HL-60 (cell line): Measurements from ENCODE around the gene NCMAP.

Experiments
- CTCF ChIP-seq: IDR thresholded peaks from one replicate; pipeline ENCODE4 v1.5.1; 2011; ENCODE audit warnings: low read length, control low read depth, inconsistent platforms; ENCODE audit not compliant: insufficient read depth
- GABPA ChIP-seq: IDR thresholded peaks from 2 replicates; pipeline ENCODE4 v1.6.1; 2012; ENCODE audit warnings: low read depth
- POLR2AphosphoS5 ChIP-seq: IDR thresholded peaks from 2 replicates; pipeline ENCODE4 v1.6.1; 2012; ENCODE audit warnings: low read depth
- REST ChIP-seq: IDR thresholded peaks from 2 replicates; pipeline ENCODE4 v1.6.1; 2012; ENCODE audit warnings: low read depth; ENCODE audit not compliant: insufficient replicate concordance

GRCh38 chr1:24586970-24587820 is 31.3 kb downstream of the NCMAP start:
- peak; percentile 83 for TF ChIP-seq CTCF
- no peak for TF ChIP-seq POLR2AphosphoS5
- no peak for TF ChIP-seq GABPA
- TF ChIP-seq REST, result no peak
